NCI-H774 (cell line): Measurements from ENCODE around the gene SYNJ2.

Source experiments
- DNase-seq: peaks from one replicate; lab custom pipeline; 2025; lab: John Stamatoyannopoulos, UW

SYNJ2 gene

DNA sequence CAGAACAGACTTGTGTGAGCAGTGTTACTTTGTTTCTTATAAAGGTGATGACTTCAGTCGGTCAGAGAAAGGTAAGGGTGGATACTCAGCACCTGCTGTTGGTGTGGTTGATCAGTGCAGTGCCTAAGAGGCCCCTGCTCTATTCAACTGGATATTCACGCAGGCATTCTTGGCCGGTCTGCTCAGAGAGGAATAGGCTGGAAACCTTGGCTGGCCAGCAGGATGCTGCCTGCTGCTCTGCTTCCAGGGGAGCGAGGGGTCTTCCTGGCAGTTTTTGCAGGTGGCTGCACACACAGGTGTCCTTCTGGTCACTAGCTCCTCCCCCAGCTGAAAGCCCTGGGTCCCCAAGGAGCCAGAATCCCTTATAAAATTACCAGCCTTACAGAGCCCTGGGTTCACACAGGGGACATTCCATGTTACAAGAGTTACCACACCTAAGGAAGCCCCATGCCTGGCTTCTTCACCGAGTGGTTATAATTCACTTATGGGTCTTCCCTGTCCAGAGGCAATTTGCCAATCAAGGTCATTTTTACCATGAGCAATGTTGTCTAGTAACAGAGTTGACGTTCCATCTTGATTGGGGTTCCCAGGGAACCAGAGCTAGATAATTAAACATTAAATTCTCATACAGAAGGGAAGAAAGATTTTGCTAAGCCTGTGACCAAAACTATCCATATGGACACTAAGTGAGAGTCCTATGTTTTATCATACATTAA is 16.4 kb downstream of the SYNJ2 start:
- DNase-seq, result no peak

DNA sequence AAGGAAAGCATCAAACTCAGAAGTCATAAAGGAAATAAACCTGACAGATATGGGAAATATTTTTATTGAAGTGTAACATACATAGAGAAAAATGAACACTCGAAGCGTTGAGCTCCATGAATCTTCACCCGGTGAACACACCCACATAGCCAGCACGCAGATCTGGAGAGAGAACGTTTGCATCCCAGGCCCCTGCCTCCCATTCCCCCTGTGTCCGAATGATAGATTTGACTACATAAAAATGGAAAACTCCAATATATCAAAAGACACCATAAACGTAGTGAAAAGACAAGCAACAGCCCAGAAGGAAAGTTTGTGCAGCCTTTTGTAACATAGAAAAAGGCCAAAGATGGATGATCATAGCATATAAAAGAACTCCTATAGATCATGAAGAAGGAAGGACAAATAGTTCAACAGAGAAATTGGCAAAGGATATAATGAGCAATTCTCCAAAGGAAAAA is 17.1 kb downstream of the SYNJ2 start:
- no peak for DNase-seq

DNA sequence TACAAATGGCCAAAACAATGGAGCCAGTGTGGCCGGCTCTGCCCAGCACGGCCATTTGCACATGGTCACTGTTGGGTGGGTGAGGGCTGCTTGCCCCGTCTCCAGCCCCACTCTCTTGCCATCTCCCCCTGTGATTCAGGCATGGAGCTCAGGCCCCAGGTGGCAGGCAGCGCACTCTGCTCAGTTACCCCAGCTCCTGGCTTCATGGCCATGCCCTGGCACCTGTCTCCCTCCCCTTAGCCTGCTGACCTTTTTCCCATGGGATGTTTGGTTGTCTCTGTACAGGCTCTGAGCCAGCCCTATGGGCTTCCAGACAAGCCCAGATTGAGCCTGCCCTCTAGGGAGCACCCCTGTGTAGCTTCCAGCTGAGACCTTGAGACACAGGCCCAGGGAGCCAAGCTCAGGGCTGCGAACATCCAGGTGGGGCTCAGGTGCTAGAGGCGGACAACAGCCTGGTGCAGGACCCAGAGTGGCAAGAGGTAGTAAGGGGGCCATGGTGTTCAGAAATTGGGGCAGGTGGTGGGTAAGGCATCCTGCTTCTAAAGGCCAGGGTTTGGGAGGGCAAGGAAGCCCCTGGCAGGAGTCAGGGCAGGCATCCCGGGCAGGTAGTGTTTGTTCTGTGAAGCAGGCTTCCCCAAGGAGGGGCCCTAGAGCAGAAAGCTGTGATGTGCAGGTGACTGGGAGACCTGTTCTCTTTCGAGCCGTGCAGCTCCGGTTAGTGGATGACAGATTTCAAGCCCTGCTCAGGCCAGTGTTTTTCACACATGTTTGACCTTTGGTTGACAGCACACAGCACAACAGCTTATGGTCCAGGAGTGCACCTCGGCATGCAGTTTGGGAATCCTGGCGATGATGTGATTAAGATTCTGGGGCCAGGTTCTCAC is 17.7 kb downstream of the SYNJ2 start:
- DNase-seq, result no peak

DNA sequence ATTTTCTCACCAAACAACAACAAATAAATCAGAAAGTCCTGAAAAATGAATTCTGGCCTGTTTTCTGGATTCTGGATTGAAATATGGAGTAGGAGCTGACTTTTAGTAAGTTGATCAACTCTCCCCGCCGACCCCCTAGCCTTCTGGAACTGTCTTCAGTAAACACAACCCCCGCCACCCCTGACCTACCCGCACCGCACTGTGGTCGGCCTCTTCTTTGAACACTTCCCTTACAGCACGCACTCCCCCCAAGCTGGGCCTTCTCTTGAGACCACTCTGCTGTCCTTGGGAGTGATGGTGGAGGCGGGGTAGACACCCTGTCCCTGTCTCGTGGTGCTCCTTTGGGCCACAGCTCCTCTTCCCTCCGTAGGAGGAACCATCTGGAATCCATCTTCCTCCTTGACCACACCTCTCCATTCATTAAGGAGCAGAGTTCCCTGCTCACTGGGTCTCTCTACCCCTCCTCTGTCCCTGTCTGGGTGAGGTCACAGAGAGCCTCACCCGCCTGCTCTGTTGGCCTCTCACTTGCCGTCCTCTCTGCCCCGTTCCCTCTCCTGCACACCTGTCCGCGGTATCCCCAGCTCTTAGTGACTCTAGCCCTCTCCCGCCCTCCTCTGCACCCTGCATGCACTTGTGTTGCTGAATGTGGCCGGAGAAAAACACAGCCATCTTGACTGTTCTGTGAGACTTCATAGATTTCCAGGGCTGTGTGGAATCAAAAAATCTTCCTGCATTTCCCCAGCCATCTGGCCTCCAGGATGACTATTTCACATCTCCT is 19.1 kb downstream of the SYNJ2 start:
- no peak for DNase-seq

DNA sequence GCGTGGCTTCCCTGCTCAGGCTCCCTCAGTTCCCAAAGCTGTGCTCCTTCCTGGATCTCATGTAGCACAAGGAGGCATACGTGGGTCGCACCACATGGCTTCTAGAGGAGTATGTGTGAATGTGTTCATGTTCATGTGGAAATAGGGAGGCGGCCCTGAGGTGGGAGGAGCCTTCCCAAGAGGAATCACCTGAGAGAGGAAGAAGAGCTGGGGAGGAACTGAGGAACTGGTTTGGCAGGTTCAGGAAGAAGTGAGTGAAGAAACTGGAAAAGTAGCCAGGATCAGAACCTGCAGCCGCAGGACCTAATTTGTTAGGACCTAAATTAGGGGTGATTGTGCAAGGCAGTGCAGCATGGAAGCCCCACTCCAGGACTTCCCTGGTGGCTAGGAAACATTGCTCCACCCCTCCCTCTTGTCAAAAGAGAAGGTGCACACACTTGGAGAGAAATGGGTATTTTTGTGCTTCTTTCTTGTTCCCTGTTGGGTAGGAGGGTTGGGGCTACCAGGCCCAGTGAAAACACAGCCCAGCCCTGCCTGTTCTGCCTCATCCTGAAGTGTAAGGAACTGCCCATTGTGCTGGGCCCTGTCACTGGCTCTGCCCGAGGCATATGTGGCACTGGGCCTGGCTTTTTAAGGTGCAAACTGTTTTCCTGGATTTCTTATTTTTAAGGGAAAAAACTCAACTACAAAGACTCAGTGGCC is 20.7 kb downstream of the SYNJ2 start:
- DNase-seq, result no peak

DNA sequence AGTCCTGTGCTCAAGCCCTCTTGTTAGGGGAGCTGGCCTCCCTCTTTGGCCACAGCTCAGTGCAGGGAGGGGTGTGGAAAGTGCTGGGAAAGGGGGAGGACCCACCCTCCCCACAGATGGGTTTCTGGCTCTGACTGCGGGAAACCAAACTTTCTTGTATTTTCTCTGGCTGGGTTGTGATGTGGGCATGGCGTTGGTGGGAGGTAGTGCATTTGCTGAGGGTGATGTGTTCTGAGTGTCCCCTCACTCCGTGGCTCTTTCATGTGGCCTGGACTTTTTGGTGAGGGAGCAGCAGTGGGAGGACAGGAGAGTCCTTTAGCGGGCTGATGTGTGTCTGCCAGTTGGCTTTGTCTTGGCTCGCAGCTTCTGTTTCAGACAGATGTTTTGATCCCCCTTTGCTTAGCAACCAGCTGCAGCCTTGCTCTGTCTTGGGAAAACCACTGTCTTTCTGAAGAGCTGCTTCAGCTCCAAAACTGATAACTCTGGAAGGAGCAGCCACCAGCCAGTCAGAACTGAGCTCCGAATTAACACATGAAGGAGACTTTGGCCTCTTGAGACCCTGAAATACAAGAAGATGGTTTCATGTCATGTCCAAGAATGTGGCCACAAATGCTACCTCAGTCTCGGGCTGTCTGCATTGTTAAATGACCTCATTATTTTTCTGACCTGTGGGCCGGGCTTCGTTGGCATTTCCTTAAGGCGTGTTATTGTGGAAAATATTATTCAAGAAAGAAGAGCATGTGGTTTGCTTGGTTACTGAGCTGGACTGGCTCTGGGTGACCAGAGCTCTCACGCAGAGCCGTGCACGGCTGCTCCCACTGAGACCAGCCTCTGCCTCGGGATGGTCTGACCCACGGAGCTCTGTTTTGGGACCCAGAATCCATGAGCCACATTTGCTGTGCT is 21.5 kb downstream of the SYNJ2 start:
- DNase-seq, result no peak

DNA sequence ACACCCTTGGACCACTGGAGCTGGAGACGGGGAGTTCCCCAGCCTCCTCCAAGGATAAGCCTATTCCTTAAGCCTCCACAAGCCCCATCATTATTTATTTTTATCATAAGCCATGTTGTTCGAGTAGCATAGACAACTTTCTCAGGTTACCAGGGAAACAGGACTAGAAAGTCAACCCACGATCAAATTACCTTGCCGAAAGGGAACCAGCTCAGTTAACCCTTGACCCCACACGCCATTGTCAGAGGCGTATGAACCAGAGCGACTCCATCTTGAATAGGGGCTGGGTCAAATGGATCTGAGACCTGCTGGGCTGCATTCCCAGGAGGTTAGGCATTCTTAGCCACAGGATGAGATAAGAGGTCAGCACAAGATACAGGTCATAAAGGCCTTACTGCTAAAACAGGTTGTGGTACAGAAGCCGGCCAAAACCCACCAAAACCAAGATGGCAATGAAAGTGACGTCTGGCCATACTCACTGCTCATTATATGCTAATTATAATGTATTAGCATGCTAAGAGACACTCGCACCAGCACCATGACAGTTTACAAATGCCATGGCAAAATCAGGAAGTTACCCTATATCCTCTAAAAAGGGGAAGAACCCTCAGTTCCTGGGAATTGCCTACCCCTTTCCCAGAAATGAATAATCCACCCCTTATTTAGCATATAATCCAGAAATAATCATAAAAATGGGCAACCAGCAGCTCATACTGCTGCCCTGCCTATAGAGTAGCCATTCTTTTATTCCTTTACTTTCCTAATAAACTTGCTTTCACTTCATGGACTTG is 22.4 kb downstream of the SYNJ2 start:
- no peak for DNase-seq

DNA sequence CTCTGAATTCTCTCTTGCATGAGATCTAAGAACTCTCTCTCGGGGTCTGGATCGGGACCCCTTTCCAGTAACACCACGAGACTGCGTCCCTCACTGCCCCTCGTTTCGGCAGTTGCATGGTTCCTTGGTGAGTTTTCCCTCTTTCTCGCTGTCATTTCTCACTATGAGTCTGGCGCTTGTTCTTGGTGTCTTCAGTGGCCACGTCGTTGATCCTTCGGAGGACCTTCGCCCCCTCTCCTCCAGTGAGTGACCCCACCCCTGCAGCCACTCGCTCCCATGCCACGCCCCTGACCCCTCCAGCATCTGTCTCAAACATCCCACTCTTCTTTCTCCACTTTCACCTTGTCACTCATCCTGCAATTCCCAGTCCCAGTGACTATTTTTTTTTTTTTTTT is 23.0 kb downstream of the SYNJ2 start:
- no peak for DNase-seq

DNA sequence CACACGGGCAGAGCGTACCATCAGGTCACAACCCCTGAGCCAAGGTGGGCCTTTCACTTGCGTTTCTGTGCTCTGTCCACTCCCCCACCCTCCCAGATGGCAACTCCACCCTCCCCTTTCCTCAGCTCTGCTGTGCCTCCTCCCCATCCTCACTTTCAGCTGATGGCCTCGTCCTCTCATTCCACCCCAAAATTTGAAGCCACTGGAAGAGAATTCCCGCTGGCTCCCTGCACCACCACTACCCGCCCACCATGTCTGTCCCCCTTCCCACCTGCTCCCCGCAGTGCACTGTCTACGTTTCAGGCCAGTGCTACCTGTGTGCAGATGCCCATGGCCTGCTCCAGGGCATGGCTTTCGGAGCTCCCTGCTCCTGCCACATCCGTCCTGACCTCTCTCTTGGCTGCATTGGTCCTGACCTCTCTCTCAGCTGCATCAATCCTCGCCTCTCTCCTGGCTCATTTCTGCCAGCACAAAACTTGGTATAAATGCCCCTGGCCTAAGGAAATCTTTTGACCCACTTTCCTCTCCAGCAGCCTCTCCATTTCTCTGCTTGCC is 24.0 kb downstream of the SYNJ2 start:
- no peak for DNase-seq

DNA sequence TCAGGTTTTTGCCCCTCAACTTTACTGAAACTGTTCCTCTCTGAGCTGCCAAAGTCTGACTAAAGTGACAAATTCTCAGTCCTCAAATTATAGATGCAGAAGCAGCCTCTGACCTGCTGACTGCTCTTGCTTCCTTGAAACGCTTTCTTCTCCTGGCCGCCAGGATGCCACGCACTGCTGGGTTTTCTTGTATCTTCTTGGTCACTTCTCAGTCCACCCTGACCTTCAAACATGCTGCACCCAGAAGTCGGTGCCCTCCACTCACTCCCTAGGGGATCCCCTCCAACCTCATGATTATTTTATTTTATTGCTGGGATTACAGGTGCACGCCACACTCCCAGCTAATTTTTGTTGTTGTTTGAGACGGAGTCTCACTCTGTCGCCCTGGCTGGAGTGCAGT is 24.7 kb downstream of the SYNJ2 start:
- no peak for DNase-seq

DNA sequence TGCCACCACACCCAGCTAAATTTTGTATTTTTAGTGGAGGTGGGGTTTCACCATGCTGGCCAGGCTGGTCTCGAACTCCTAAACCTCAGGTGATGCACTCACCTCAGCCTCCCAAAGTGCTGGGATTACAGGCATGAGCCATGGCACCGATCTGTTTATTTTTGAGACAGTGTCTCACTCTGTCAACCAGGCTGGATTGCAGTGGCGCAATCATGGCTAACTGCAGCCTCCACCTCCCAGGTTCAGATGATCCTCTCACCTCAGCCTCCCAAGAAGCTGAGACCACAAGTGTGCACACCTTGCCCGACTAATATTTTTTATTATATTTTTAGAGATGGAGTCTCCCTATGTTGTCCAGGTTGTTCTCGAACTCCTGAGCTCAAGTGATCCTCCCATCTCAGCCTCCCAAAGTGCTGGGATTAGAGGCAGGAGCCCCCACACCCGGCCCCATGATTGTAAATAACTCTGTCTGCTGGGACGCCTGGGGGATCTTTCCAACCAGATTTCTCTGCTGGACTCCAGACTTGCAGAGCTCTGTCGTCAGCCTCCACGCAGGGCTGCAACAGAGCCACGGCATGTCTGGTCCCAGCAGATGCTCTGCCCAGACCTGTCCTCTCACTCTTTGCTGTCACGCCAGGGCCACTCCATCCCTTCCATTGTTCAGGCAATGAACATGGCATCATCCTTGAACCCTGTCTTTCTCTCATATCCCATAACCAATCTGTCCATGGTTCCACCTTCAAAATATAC is 25.3 kb downstream of the SYNJ2 start:
- DNase-seq, result no peak

DNA sequence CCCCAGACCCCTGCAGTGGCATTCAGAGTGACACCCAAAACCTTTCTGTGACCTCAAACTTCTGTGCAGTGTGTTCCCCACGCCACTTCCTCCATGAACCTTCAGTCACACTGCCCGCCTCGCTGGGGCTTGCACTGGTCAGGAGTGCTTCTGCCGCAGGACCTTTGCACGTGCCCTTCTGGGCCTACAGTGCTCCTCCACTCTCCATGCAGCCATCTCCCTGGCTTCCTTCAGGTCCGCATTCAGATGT is 27.1 kb downstream of the SYNJ2 start:
- no peak for DNase-seq

DNA sequence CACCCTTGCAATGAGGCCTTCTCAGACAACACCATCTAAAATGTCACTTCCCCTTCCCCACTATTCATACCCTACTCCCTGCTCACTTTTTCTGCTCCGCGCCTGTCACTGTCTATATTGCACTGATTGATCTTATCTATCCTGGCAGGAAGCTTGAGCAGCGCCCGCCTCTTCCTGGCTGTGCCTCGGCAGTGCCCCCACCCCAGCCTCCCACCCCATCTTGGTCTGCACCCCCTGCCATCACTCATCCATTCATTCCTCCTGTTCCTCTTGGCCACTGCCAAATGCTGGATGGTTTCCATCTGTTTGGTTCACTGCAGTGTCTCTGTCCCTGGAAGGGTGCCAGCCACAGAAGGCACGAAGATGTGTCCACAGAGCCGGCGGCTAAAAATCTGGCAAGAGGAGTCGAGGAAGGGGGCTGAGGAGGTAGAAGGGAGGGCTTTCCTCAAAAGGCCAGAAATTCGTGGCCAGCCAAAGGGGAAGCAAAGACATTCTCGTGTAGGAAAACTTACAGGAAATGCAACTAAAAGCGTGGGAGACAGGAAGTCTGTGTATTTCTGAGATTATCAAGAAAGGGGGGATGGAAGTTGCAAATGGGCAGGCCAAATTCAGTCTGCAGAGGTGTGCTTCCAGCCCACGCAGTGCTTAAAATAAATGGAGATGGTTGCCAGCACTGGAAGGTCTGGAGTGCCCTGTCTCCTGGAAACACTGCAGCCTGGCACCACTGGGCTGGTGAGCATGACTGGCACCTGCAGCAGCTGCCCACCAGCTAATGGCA is 27.6 kb downstream of the SYNJ2 start:
- DNase-seq, result peak; percentile 84

DNA sequence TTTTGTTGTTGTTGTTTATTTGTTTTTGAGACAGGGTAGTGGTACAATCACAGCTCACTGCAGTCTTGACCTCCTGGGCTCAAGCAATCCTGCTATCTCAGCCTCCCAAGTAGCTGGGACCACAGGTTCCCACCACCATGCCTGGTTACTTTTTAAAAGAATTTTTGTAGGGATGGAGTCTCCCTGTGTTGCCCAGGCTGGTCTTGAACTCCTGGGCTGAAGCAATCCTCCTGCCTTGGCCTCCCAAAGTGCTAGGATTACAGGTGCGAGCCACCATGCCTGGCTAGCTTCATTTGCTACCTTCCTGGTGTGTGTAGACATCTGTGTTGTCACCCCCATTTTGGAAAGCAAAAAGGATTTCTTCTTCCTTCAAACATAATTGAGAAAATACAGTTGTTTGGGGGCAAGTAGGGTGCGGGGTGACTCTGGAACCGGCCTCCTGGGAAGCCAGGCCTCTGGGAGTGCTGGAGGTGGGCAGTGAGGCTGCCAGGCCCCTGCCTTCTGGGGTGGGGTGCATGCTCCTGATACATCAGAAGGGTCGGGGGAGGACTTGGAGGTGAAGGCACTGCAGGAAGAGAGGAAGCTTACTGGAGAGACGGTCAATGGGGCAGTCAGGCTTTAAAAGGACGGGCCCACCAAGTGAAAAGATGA is 28.4 kb downstream of the SYNJ2 start:
- no peak for DNase-seq

DNA sequence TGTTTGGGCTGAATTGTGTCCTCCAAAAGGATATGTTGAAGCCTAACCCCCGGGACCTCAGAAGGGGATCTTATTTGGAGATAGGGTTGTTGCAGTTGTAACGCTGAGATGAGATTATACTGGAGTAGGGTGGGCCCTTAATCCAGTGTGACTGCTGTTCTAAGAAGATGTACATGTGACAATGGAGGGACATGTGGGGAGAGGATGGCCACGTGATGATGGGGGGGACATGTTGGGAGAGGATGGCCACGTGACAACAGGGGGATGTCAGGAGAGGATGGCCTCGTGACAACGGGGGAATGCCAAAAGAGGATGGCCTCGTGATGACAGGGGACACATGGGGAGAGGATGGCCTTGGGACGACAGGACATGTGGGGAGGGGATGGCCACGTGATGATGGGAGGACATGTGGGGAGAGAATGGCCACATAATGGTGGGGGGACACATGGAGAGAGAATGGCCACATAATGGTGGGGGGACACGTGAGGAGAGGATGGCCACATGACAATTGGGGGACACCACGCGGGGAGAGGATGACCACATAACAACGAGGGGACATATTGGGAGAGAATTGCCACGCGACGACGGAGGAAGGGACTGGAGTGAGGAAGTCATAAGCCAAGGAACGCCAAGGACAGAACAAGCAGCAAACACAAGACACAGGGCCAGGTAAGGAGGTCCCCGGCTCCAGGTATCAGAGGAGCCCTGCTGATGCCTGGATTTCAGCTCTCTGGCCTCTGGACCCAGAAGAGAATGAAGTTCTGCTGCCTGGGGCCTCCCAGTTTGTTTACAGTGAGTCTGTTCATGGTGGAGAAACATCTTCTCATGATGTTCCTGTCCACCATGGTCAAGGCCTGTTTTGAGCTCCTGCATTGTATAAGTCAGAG is 29.2 kb downstream of the SYNJ2 start:
- no peak for DNase-seq

DNA sequence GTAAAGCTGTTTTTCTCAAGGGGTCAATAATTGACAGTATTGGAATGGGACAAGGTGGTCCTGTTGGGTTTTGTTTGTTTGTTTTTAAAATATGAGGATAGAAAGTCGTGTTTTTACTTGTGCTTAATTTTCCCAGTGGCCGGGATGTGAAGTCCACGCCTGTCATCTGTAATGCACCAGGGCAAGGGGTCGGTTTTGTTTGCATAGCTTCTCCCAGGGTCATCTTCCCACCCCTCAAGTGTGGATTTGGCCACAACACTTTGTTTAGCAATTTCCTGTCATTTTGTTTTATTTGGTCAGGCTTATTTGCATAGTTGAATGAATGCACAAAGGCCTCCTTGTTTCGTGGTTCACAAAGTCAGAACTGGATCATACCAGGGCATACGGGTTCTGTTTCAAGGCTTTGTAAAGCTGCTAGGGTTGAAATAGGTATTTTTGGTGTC is 29.8 kb downstream of the SYNJ2 start:
- no peak for DNase-seq

DNA sequence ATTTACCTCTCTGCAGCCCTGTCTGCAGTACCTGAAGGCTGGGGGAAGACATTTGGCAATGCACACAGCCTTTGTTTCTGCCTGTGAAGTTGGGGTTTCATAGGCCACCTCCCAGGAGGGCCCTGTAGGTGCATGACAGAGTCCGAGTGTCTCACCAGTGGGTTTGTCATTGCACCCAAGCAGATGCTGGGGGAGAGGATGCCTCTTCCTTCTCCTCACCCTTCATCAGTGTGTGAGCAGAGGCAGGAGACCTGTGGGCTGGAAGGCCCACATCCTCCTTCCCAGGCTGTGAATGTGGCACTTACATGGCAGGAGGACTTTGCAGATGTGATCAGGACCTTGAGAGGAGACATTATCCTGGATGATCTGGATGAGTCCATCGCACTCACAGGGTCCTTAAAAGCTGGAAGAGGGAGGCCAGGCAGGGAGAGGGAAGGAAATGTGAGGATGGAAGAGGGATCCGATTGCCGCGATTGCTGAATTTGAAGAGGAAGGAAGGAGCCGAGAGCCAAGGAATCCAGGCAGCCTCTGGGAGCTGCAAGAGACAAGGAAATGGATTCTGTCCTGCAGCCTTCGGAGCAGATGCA is 30.4 kb downstream of the SYNJ2 start:
- DNase-seq, result no peak
